Prostate gland (tissue), 2 donors: ENCODE measurements around the gene OR51A4. TPM values are rescaled to one million over a fixed set of nuclear protein-coding genes. Genes with fewer than 3 reads are reported as not detected.

ENCODE experiments used
- DNase-seq: peaks from one replicate; pipeline ENCODE4 v3.0.0-alpha.2; 2019; ENCODE audit warnings: low spot score
- H3K27ac ChIP-seq, 2 donors: fragments of 200-600 bp; sonication (generic); 2 replicates each; pipeline ENCODE4 v1.5.1; 2017 to 2019
- H3K27me3 ChIP-seq: fragments of 200-600 bp; sonication (generic); replicated peaks from 2 replicates; pipeline ENCODE4 v1.5.1; 2019; ENCODE audit not compliant: insufficient read depth
- H3K36me3 ChIP-seq, 2 donors: fragments of 200-600 bp; sonication (generic); 1 replicate in 1 of 2; 2 replicates in 1 of 2; pipeline versions ENCODE4 v1.5.1 to v1.8.1; 2017 to 2019
- H3K4me1 ChIP-seq: fragments of 200-600 bp; sonication (generic); replicated peaks from 2 replicates; pipeline ENCODE4 v1.5.1; 2019
- H3K4me3 ChIP-seq, 2 donors: fragments of 200-600 bp; sonication (generic); 2 replicates each; pipeline ENCODE4 v1.5.1; 2017 to 2019
- H3K9me3 ChIP-seq: fragments of 200-600 bp; sonication (generic); 2 replicates; pipeline ENCODE4 v1.5.1; 2017
- CTCF ChIP-seq, 4 experiments: fragments of 200-600 bp in 2 of 4; fragments of 450-650 bp in 2 of 4; sonication (generic) in 2 of 4; IDR thresholded peaks; 1 replicate in 3 of 4; 2 replicates in 1 of 4; pipeline ENCODE4 v1.5.1; 2016 to 2019; ENCODE audit warnings: antibody characterized with exemption in 4 of 4, mild to moderate bottlenecking in 2 of 4, moderate library complexity in 2 of 4
- POLR2A ChIP-seq: fragments of 450-650 bp; IDR thresholded peaks from one replicate; pipeline ENCODE4 v1.6.1; 2016; ENCODE audit warnings: antibody characterized with exemption, mild to moderate bottlenecking
- POLR2AphosphoS5 ChIP-seq: sonication (generic); formaldehyde crosslinking; IDR thresholded peaks from one replicate; pipeline ENCODE4 v1.6.1; 2017; ENCODE audit warnings: antibody characterized with exemption
- WGBS: methylation state at CpG from one replicate; pipeline ENCODE4 v1.1.5; 2018; 5-methylcytosine and 5-hydroxymethylcytosine counted together
- intact Hi-C: fragments of 100-400 bp; cut with DNase I; formaldehyde crosslinking; loops from one replicate; pipeline ENCODE4 v1.14.2; 2022
- total RNA-seq, 2 donors: library from RNA; depleted of rRNA; stranded (reverse); fragments of >200 nt; gene quantifications; one replicate each; pipeline ENCODE4 v1.1.0, GENCODE V29; 2016

The OR51A4 gene
- total RNA-seq, 2 donors from 2014 or later: not detected

- WGBS: 79% methylated on average over 3 of the region's 3 CpGs
- TF ChIP-seq POLR2AphosphoS5 (no peak), CTCF (IDR thresholded peaks at IDR 0.05) (no peak), POLR2A (no peak)
- Histone ChIP-seq H3K27ac (no peak overlapping the region), H3K9me3 (no peaks in the 10 kb centered on the region), H3K4me1 (no peaks in the 10 kb centered on the region), H3K27me3 (no peaks in the 10 kb centered on the region), H3K4me3 (no peak overlapping the region), H3K36me3 (no peaks in the 10 kb centered on the region)
- intact Hi-C loops: no loop called here
- no peak for DNase-seq
These were observed 10.7 kb downstream of the OR51A4 start for GRCh38 chr11:4936745-4937144.

GRCh38 chr11:4932751-4933150, 14.7 kb downstream of the OR51A4 start:
- intact Hi-C loops: no loop called here

GRCh38 chr11:4926608-4927007, 20.8 kb downstream of the OR51A4 start:
- Histone ChIP-seq H3K4me3 (no peak overlapping the region), H3K27me3 (no peaks in the 10 kb centered on the region), H3K27ac (no peak overlapping the region), H3K9me3 (no peaks in the 10 kb centered on the region), H3K4me1 (no peaks in the 10 kb centered on the region), H3K36me3 (no peaks in the 10 kb centered on the region)
- TF ChIP-seq POLR2AphosphoS5 (no peak), POLR2A (no peak)
- no peak for DNase-seq
- intact Hi-C loops: no loop called here

More at GRCh38 chr11:4932751-4933150, 14.7 kb downstream of the OR51A4 start:
- H3K27me3 ChIP-seq: no peaks in the 10 kb centered on the region
- H3K27ac ChIP-seq: no peak overlapping the region
- no peak overlapping the region for H3K4me3 ChIP-seq
- TF ChIP-seq CTCF (IDR thresholded peaks at IDR 0.05): no peak
- TF ChIP-seq POLR2A: no peak
- TF ChIP-seq POLR2AphosphoS5: no peak
- no peaks in the 10 kb centered on the region for H3K4me1 ChIP-seq
- H3K36me3 ChIP-seq: no peaks in the 10 kb centered on the region
- H3K9me3 ChIP-seq: no peaks in the 10 kb centered on the region
- no peak for DNase-seq
- 66% methylated on average over 4 of the region's 4 CpGs for WGBS

GRCh38 chr11:4924239-4924638, 23.2 kb downstream of the OR51A4 start, which contains the start of gene OR51G1:
TSS of gene OR51G1 (minus strand) at chr11:4924339. CDS start at chr11:4924339, 0 bp downstream.
- H3K9me3 ChIP-seq: no peaks in the 10 kb centered on the region
- intact Hi-C loops: no loop called here
- DNase-seq: no peak
- 83% methylated on average over 1 of the region's 1 CpG for WGBS
- H3K36me3 ChIP-seq: no peaks in the 10 kb centered on the region
- no peaks in the 10 kb centered on the region for H3K27me3 ChIP-seq
- H3K4me3 ChIP-seq: no peak within 1 kb of the TSS
- no peaks in the 10 kb centered on the region for H3K4me1 ChIP-seq
- TF ChIP-seq CTCF (IDR thresholded peaks at IDR 0.05) (no peak), POLR2AphosphoS5 (no peak), POLR2A (no peak)
- H3K27ac ChIP-seq: no peak within 1 kb of the TSS

GRCh38 chr11:4922304-4922703, 25.1 kb downstream of the OR51A4 start:
- Histone ChIP-seq H3K4me1 (no peaks in the 10 kb centered on the region), H3K9me3 (no peaks in the 10 kb centered on the region), H3K4me3 (no peak overlapping the region), H3K36me3 (no peaks in the 10 kb centered on the region), H3K27me3 (no peaks in the 10 kb centered on the region), H3K27ac (no peak overlapping the region)
- no peak for DNase-seq
- intact Hi-C loops: no loop called here
- 51% methylated on average over 1 of the region's 1 CpG for WGBS
- TF ChIP-seq POLR2AphosphoS5 (no peak), CTCF (IDR thresholded peaks at IDR 0.05) (no peak), POLR2A (no peak)
